ENCODE measurements around the gene CHST3.

CHST3 gene

GRCh38 chr10:71968553-71969474 lies 4.6 kb downstream of the CHST3 start:
- no peak overlapping the region for H3K4me3 ChIP-seq (ENCODE audit: low read depth, low read length)
- TF ChIP-seq, protein P1, sequence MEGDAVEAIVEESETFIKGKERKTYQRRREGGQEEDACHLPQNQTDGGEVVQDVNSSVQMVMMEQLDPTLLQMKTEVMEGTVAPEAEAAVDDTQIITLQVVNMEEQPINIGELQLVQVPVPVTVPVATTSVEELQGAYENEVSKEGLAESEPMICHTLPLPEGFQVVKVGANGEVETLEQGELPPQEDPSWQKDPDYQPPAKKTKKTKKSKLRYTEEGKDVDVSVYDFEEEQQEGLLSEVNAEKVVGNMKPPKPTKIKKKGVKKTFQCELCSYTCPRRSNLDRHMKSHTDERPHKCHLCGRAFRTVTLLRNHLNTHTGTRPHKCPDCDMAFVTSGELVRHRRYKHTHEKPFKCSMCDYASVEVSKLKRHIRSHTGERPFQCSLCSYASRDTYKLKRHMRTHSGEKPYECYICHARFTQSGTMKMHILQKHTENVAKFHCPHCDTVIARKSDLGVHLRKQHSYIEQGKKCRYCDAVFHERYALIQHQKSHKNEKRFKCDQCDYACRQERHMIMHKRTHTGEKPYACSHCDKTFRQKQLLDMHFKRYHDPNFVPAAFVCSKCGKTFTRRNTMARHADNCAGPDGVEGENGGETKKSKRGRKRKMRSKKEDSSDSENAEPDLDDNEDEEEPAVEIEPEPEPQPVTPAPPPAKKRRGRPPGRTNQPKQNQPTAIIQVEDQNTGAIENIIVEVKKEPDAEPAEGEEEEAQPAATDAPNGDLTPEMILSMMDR (IDR thresholded peaks at IDR 0.05; ENCODE audit: low read depth, low read length): no peak
- no peak for TF ChIP-seq MYC (IDR thresholded peaks at IDR 0.05; ENCODE audit: low read depth, low read length)
- TF ChIP-seq POLR2A (IDR thresholded peaks at IDR 0.05; ENCODE audit: extremely low read depth, insufficient read length): no peak
- no peak for TF ChIP-seq MAX (IDR thresholded peaks at IDR 0.05; ENCODE audit: low read depth, low read length)
- no peak for DNase-seq (ENCODE audit: low read depth)

DNA sequence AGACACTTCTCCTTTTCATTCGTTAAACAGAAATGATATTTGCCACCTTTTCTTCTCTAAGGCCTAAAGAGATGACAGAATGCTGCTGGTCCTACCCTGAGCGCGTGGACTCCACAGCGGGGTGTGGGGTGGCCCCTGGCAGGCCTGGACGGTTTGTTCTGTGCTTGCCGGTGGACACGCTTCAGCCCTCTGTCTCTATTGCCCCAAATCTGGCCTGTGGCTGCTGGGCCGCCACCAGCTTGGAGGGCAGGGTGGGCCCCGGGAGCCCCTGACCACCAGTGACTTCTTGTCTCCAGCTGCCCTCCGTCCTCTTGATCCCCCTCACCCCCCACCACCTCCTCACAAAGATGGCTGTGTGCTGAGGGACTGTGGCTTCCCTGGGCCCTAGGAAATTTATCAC lies 5.7 kb downstream of the CHST3 start:
- no peak overlapping the region for H3K4me3 ChIP-seq (ENCODE audit: low read depth, low read length)
- TF ChIP-seq MYC (IDR thresholded peaks at IDR 0.05; ENCODE audit: low read depth, low read length) (no peak), MAX (IDR thresholded peaks at IDR 0.05; ENCODE audit: low read depth, low read length) (no peak), POLR2A (IDR thresholded peaks at IDR 0.05; ENCODE audit: extremely low read depth, insufficient read length) (no peak)
- TF ChIP-seq, protein P1 (IDR thresholded peaks at IDR 0.05; ENCODE audit: low read depth, low read length): no peak
- DNase-seq (ENCODE audit: low read depth): no peak

DNA sequence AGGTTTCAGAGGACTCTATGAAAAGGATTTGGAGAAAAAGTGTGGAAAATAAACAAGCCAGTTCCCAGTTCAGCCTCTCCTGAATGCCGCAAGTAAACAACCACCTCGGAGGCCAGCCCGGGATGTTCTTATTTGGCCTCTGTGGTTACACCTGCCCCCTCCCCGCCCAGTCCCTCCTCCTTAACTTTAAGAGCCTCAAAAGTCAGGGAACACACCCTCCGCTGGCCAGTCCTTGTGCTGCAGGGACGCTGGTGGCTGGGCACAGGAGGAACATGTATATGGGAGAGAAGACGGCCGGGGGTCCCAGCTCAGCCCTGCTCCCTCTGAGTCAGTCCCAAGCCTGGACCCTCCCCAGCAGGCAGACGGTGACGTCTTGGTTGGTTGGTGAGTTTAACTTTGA lies 6.1 kb downstream of the CHST3 start:
- no peak overlapping the region for H3K4me3 ChIP-seq (ENCODE audit: low read depth, low read length)
- TF ChIP-seq, protein P1 (IDR thresholded peaks at IDR 0.05; ENCODE audit: low read depth, low read length): peak; percentile 24
- no peak for TF ChIP-seq POLR2A (IDR thresholded peaks at IDR 0.05; ENCODE audit: extremely low read depth, insufficient read length)
- no peak for TF ChIP-seq MAX (IDR thresholded peaks at IDR 0.05; ENCODE audit: low read depth, low read length)
- TF ChIP-seq MYC (IDR thresholded peaks at IDR 0.05; ENCODE audit: low read depth, low read length): no peak
- DNase-seq (ENCODE audit: low read depth): peak; percentile 33

DNA sequence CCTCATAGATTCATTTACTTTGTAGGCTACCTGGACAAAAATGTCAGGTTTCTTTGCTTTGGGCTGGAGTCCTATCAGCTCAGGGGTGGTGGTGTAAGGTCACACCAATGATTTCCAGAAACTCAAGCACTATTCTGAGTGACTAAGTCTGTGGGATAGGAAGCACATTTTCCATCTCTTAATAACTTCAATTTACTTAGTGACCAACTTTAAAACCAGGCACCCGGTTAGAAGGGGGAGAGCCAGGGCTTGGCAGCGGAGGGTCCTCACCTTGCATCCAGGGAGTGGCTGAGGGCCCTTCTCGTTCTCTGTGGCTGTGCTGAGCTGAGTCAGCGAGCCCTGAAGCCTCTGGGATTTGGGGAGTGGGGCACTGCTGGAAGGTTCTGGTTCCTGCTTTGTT lies 6.7 kb downstream of the CHST3 start:
- no peak for DNase-seq (ENCODE audit: low read depth)
- no peak overlapping the region for H3K4me3 ChIP-seq (ENCODE audit: low read depth, low read length)
- TF ChIP-seq MAX (IDR thresholded peaks at IDR 0.05; ENCODE audit: low read depth, low read length): no peak
- TF ChIP-seq, protein P1 (IDR thresholded peaks at IDR 0.05; ENCODE audit: low read depth, low read length): no peak
- no peak for TF ChIP-seq MYC (IDR thresholded peaks at IDR 0.05; ENCODE audit: low read depth, low read length)
- no peak for TF ChIP-seq POLR2A (IDR thresholded peaks at IDR 0.05; ENCODE audit: extremely low read depth, insufficient read length)

DNA sequence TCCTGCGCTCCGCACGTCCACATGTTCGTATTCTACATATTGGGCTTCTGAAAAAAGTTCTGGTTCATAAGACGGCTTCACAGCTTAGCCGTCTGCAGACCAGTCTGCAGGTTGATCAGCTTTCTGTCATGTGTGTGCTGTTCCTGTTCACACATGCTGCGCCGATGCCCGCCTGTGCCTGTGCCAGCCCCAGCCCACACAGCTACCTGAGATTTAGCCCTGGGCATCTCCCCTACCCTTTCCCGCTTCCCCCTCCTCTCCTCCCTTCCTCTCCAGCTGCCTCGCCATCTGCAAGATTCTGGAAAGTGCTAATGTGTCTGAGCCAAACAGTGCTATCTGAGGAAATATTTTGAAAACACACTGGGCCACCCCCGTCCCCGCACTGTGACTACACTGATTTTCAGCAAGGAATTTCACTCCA lies 7.1 kb downstream of the CHST3 start:
- DNase-seq (ENCODE audit: low read depth): no peak
- H3K4me3 ChIP-seq (ENCODE audit: low read depth, low read length): no peak overlapping the region
- TF ChIP-seq MAX (IDR thresholded peaks at IDR 0.05; ENCODE audit: low read depth, low read length) (no peak), MYC (IDR thresholded peaks at IDR 0.05; ENCODE audit: low read depth, low read length) (no peak), POLR2A (IDR thresholded peaks at IDR 0.05; ENCODE audit: extremely low read depth, insufficient read length) (no peak)
- TF ChIP-seq, protein P1 (IDR thresholded peaks at IDR 0.05; ENCODE audit: low read depth, low read length): no peak

Data from NB4 (cell line).